NCI-H1694 treated with DMSO at 0.1 percent for 48 hours (cell line): ENCODE measurements around the gene IL34.

Source experiments
- DNase-seq: peaks from one replicate; lab custom pipeline; 2025; lab: John Stamatoyannopoulos, UW

Gene IL34

GRCh38 chr16:70678121-70678897 is 31.9 kb downstream of the IL34 start:
- DNase-seq, result no peak

DNA sequence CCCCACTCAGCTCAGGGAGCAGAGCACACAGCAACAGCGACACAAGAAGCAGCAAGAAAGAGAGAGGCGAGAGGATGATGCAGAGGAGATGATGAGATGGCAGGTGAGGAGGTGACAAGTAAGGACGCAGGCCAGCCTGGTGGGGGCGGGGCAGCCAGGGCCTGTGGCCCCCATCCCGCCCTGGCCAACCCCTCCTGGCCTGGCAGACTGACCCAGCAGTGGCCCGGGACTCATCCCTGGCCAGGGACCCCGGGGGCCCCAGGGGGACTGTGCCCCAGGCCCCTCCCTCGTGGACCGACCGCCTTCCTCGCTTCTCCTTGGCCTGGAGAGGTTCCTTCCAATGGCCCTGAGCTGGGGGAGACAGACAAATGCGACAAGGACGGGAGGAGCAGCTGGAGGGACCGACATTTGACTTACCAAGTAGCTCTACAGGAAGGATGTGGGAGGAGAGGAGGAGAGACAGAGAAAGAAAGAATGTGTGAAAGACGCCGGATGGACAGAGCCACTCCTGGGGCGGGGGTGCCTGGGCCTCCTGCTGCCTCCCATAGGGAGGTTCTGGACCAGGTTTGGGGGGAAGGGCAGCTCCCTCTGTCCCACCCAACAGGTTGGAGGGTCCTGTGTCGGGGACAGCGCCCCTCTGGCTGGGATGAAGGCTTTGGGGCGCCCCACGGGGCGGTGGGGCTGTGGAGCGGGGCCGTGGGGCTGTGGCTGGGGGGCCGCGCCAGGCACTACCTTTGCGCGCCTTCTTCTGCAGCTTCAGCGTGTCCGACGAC is 32.7 kb downstream of the IL34 start:
- DNase-seq, result no peak

DNA sequence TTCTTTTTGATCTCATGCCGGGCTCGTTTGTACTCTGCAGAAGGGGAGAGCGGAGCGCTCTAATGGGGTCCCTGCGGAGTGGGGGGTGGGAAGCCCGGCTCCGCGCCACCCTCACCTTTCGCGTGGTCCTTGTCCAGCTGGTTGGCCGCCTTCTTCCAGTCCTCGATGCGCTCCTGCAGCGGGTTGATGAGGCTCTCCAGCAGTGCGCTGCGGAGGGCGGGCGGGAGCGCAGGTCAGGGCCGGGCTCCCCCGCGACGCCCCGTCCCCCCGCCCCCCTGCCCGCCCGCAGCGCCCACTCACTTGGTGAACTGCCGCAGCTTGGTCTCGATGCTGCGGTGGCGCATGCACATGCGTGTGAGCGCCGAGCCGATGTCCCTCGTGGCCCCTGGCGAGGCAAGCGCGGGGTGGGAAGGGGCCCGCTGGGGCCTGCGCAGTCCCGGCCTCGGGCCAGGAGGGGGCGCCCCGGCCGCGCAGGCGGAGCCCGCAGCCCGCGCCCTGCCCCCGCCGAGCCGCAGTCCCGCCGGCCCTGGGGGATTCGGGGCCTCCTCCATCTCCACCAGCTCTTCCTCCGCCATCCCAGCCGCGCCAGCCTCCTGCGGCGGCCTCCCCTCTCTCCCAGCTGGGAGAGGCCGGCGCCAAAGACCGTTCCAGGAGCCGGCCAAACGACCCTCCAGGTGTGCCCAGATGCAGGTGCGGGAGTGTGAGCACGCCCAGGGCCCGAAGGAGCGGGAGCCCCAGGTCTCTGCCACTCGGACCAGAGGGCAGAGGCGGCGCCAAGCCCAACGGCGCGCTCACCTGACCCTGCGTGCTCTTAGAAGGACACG is 33.5 kb downstream of the IL34 start:
- no peak for DNase-seq

DNA sequence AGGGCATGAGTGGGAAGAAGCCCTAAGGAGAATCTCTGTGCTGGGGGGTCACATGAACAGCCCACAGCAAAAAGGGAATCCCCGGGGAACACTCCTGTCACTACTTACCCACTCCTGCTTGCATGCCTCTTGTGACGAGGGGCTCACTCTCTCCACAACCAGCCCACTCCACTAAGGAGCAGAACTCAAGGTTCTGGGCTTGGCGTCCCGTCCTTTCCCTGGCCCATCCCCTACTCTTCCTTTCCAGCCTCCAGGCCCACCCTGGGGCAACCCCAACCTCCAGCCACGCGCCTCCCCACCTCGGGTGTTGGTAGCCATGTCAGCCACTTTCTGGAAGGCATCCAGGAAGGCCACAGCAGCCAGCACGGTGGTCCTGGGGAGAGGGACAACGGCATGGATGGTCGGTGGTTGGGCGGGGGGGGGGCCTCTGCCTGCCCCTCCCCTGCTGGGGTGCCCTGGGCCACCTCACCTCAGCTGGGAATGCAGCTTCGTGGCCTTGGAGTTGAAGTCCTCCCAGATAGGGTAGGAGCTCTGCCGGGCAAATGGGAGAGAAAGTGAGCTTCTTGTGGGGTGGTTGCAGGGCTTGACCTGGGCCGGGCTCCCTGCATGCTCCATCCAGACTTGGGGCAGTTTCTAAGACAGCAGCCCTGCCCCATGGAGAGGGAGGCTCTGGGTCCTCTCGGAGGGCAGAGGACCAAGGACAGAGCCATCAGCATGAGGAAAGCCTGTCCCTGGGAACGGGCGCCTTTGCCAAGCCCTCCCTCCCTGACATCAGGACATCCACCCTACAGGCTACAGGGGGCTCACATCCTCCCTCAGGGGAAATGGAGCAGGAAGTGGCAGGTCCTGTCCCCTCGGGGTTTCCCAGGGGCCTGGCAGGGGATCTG is 34.4 kb downstream of the IL34 start:
- DNase-seq, result no peak

DNA sequence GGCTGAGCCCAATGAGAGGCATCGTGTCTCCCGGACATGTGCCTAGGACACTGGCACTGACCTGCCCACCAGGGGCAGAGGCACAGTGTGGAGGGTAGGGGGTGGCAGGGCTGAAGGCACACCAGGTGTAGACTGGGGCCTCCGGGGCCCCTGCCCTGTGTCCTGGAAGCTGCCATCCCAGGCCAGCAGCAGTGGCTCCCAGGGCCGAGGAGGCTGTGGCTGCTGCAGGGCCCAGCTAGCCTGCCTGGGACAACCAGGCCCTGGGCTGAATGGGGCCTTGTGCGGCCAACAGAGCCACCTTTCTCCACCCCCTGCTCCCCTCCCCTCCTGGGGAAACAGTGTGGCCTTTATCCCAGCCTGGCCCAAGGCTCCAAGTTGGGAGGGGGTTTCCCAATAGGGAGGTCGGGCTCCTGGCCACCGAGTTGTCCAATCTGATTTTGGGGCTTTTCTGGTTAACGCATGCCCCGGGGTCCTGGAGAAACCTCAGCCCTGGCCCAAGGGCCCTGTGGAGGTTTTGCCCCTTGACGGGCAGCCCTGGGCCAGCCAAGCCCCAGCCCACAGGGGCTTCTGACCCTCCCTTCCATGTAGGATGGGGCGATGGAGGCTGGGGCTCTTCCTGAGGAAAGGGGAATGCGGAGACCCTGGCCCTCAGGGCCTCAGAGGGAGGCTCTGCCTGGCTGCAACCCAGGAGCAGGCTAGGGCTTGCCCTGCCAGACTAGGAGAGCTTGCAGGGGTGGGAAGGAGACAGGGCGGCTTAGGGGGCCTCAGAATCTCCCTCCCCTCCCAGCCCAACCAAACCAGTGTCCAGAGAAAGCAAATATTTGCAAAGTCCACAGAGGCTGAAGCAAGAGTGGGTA is 35.3 kb downstream of the IL34 start:
- no peak for DNase-seq

DNA sequence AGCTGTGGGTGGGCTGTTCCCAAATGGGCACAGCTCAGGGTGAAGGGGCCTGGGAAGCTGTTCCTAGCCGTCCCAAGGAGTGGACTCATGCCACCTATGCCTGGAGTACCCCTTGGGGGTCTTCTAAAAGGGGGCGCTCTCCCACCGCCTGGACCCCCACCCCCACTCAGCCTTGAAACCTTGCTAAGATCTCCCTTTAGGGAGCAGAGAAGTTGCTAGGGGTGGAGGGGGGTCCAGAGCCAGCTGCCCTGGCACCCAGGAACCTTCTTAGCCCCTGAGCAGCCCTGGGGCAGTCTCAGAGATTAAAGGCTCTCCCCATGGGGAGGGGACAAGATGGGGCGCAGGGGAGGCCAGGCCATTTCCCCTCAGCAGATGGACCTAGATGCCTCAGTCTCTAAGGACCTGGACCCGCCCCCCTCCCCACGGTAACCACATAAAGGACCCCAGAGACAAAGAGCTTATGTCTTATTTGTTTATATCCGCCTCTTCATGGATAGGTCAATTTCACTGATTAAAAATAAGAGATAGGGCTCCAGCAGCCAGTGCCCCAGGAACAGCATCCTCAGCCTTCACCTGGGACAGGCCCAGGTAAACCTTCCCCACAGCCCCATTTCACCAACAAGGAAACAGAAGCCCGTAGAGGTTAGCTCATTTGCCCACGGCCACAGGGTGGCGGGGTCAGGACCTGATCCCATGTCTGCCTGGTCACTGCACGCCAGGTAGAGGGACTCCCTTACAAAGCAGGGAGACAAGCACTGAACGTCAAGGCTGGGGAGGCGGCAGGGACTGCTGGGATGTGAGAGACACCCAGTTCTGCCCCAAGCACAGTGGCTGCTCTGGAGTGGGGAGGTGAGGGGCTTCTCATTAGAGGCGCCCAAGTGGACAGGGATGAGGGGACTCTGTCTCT is 36.1 kb downstream of the IL34 start:
- DNase-seq, result no peak

DNA sequence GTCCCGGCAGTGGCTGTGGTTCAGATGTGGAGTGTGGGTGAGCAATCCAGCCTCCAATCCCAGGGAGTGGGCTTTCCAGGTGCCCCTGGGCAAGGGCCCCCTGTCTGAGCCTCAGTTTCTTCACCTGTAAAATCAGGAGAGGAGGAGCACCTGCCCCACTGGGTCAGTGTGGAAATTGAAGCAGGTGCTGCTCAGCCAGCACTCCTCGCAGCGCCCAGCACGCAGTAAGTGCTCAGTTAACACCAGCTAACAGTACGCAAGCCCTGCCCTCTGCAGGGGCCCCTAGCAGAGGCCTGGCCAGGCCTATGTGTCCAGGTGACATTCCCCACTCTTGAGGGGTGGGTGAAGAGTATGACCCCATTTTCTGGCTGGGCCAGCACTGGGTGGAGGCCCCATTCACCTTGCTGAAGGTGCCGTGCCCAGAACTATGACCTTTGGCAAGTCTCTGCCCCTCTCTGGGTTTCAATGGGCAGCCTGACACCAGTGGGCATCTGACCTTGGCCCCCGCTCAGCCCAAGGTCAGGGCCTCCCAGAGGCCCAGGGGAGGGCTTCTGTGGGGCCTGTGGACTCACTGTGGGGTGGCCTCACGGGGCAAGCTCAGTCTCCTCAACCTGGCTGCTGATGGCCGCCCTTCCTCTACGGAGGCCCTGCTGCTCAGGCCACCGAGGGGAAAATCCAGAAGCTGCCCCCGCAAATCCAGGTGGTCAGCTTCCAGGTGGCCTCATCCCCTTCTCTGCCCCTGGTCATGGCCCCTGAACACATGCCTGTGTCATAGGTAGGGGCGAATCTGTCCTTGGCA is 37.0 kb downstream of the IL34 start:
- DNase-seq, result no peak

GRCh38 chr16:70684146-70685060 is 38.0 kb downstream of the IL34 start:
- no peak for DNase-seq

DNA sequence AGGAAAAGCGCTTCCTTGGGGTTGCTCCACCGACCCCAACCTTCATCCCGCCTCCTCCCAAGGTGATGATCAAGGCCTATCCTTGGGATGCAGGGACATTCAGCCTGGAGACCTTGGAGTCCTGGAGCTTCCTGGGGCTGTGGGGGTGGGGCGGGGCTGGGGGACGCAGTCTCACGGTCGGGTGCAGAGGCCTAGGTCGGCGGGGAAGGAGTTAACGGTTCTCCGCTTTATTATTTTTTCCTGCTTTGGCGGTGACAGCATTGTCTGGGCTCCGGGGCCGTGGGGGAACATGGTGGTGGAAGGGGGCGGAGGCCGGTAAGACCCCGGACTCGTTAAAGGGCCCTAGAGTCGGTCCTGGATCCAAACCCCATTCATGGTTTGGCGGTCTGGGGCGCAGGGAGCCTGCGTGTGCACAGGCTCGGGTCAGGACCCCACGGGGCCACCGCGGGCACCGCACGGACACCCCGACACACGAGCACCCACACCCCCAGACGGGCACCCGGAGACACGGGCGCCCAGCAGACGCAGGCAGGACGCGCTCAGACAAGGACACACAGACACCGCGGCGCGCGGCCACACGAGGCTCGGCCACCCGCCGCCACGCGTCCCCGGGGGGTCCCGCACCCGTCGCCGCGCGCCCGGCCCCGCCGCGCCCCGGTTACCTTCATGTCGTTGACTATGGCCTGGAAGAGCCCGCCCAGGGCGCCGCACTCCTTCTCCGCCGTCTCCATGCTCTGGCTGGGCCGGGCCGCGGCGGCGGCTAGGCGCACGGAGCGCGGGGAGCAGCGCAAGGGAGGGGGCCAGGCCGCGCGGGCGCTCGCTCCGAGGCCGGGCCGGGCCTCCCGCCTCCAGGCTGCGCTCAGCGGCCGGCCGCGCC is 38.9 kb downstream of the IL34 start:
- DNase-seq, result no peak

DNA sequence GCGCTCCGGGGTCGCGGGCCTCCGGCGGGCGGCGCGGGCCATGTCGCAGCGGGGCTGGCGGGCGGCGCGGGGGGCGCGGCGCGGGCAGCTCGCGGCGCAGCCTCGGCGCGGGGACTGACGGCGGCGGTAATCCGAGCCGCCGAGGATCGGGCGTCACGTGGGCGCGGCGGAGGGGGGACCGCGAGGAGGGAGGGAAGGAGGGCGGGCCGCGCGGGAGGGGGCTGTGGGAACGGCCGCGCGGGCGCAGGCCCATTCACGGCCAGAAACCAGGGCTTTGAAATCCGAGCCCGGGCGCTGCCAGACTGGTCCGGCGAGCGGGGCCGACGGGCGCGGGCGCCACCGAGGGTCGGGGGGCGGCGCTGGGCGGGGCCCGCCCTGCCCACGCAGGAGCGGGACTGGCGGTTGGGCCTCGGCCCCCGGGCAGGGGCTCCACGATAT is 39.6 kb downstream of the IL34 start, which contains the start of gene MTSS2:
MTSS2 (minus strand) TSS at position 116 of the 438 bp plus-strand sequence. CDS start 262 bp downstream, outside the sequence.
- peak; percentile 27 for DNase-seq

- no peak for DNase-seq
Measured at GRCh38 chr16:70686376-70687101, 40.2 kb downstream of the IL34 start.

- no peak for DNase-seq
Measured at GRCh38 chr16:70687102-70687511, 40.7 kb downstream of the IL34 start.

- no peak for DNase-seq
Measured at GRCh38 chr16:70687671-70688245, 41.4 kb downstream of the IL34 start.

DNA sequence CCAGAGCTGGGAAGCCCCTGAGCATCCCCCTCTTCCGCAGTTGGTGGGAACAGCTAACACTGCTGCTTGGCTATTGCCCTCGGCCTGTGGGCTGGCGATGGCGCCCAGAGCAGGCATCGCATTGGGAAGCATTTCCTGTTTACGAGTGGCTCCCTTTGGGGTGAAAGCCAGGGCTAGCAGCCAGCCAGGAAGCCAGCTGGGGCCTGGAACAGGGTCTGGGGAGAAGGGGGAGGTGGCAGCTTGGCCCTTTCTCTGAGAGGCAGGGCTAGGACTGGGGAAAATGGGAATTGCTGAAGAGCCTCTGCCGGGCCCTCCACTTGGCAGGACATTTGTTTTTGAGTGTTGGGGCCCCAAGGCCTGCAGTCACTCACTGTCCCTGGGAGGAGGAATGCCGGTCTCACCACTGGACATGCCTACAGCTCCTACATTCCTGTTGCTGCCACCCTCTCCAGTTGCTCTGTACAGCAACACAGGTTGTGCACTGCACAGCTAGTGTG is 41.9 kb downstream of the IL34 start:
- no peak for DNase-seq
